Sigmoid colon (tissue), 7 donors: ENCODE results near the gene RASA1. TPM values are rescaled to one million over a fixed set of nuclear protein-coding genes. Genes with fewer than 3 reads are reported as not detected.

Experiments
- DNase-seq: peaks from one replicate; pipeline ENCODE4 v3.0.0-alpha.2; 2019
- H3K27ac ChIP-seq, 4 donors: fragments of 200-600 bp; sonication (generic); one replicate each; pipeline ENCODE4 v1.5.1; 2016 to 2019; ENCODE audit warnings: mild to moderate bottlenecking in 1 of 4
- H3K27me3 ChIP-seq, 3 donors: fragments of 200-600 bp; sonication (generic); one replicate each; pipeline ENCODE4 v1.5.1; 2019; ENCODE audit warnings: mild to moderate bottlenecking in 1 of 3
- H3K36me3 ChIP-seq, 4 donors: fragments of 200-600 bp; sonication (generic); one replicate each; pipeline ENCODE4 v1.5.1; 2016 to 2019
- H3K4me1 ChIP-seq, 4 donors: fragments of 200-600 bp; sonication (generic); one replicate each; pipeline ENCODE4 v1.5.1; 2017 to 2019
- H3K4me3 ChIP-seq, 4 donors: fragments of 200-600 bp; sonication (generic); one replicate each; pipeline ENCODE4 v1.5.1; 2017 to 2019; ENCODE audit warnings: mild to moderate bottlenecking in 2 of 4, moderate library complexity in 1 of 4
- H3K9me3 ChIP-seq, 4 donors: fragments of 200-600 bp in 3 of 4; sonication (generic) in 3 of 4; one replicate each; pipeline versions ENCODE4 v1.5.1 to v1.6.1; 2013 to 2019
- EP300 ChIP-seq, 4 donors: sonication (generic); formaldehyde crosslinking; IDR thresholded peaks; one replicate each; pipeline ENCODE4 v1.6.1; 2017; ENCODE audit warnings: antibody characterized with exemption in 4 of 4
- POLR2A ChIP-seq, 2 donors: fragments of 450-650 bp; IDR thresholded peaks; one replicate each; pipeline ENCODE4 v1.6.1; 2016; ENCODE audit warnings: antibody characterized with exemption in 2 of 2, mild to moderate bottlenecking in 2 of 2, moderate library complexity in 2 of 2
- POLR2AphosphoS5 ChIP-seq, 4 donors: sonication (generic); formaldehyde crosslinking; IDR thresholded peaks; one replicate each; pipeline ENCODE4 v1.6.1; 2017; ENCODE audit warnings: antibody characterized with exemption in 4 of 4
- WGBS, 2 donors: extraction: QIAGEN DNeasy Blood & Tissue Kit; methylation state at CpG; one replicate each; pipeline ENCODE4 v1.1.7; 2013; 5-methylcytosine and 5-hydroxymethylcytosine counted together
- intact Hi-C: fragments of 100-400 bp; cut with DNase I; formaldehyde crosslinking; loops from one replicate; pipeline ENCODE4 v1.15.1; 2023
- polyA plus RNA-seq, 3 donors: library from polyadenylated mRNA; stranded (reverse); fragments of 200-250 nt; gene quantifications; one replicate each; pipeline ENCODE4 v1.2.3, GENCODE V29; 2013
- total RNA-seq, 4 donors: library from RNA; depleted of rRNA; stranded (reverse); fragments of >200 nt; gene quantifications; one replicate each; pipeline ENCODE4 v1.1.0, GENCODE V29; 2016
- TF ChIP-seq, protein P1 (sequence below), 4 experiments: fragments of 450-650 bp in 3 of 4; fragments of 200-600 bp in 1 of 4; IDR thresholded peaks; one replicate each; pipeline ENCODE4 v1.5.1; 2016 to 2019; ENCODE audit warnings: antibody characterized with exemption in 4 of 4, mild to moderate bottlenecking in 3 of 4, moderate library complexity in 2 of 4
- donor health status: healthy with polysubstance abuse.
- donor health status: Bipolar disorder and iron deficiency.
- donor health status: healthy.

Gene RASA1
- total RNA-seq (10 to 100 TPM; 22.7 to 30.0 (median 25.3) TPM), polyA plus RNA-seq (10 to 100 TPM in 2 of 3 donors, 1 to 10 TPM in 1; 9.0 to 18.0 (median 11.8) TPM)

DNA sequence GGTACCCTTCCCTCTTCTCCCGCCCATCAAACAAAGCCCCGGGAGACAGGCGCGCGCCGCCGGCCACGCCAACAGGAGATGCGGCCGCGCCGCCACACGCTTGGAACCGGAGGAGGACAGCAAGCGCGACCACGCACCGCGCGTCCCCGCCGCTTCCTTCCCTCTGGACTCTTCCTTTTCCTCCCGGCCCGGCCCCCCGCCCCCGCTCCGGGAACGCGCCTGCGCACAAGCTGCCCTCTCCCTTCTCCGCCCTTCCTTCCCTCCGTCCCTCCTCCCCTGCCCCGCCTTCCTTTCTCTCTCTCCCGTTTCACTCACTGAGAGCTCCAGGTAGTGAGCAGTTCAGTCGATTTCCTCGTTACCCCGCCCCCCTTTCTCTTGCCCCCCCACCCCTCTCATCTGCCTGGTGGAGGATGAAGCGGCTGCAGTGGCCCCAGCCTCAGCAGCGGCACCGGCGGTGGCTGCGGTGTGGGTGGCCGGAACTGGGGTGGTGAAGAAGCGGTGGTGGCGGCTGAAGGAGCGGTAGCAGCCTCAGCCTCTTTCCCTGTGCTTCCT lies at the start of gene RASA1:
RASA1 (plus strand) TSS at position 310 of the 552 bp plus-strand sequence. CDS start 569 bp downstream, outside the sequence.
- intact Hi-C loops: loop anchor here (5.0 kb wide), 2 partner anchors 145 to 1000 kb away; partner anchors contain the start of genes CCNH and TMEM161B
- peak; percentile 96 for DNase-seq
- TF ChIP-seq POLR2AphosphoS5 (IDR thresholded peaks at IDR 0.05) (peak; percentile 83 to 91 (median 89)), POLR2A (IDR thresholded peaks at IDR 0.05) (peak; percentile 61 to 85), EP300 (IDR thresholded peaks at IDR 0.05) (no peak)
- Histone ChIP-seq H3K4me1 (peaks cover 0 to 28% (median 20%) of the 10 kb centered on the region in 4 donors), H3K27ac (peak within 1 kb of the TSS; percentile 85 to 96 (median 89)), H3K36me3 (no peaks in the 10 kb centered on the region), H3K4me3 (peak within 1 kb of the TSS; percentile 78 to 98 (median 81)), H3K27me3 (no peaks in the 10 kb centered on the region), H3K9me3 (no peaks in the 10 kb centered on the region)
- WGBS, 2 donors: 1% methylated on average over 46 of the region's 46 CpGs

DNA sequence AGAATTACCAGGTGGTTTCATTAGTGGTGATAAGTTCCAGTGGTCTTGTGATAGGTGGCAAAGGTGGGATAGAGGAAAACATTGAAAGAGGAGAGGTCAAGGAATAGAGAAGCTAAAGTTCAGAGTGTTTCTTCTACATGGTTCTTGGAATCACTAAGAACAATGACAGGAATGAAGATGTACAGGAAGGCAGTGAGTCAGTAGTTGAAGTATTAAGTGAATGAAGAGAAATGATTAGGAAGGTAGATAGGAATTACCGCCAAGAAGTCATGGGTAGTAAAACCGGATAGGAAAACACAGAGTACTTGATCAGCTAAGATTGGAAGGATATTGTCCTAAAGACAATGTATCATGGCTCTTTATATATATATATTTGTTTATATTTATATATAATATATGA lies 37.9 kb upstream of the RASA1 start:
- Histone ChIP-seq H3K4me1 (no peaks in the 10 kb centered on the region), H3K27me3 (no peaks in the 10 kb centered on the region), H3K36me3 (no peaks in the 10 kb centered on the region), H3K4me3 (no peak overlapping the region), H3K9me3 (no peaks in the 10 kb centered on the region), H3K27ac (no peak overlapping the region)
- TF ChIP-seq POLR2A (IDR thresholded peaks at IDR 0.05): no peak
- DNase-seq: no peak
- intact Hi-C loops: no loop called here
- WGBS, 2 donors: 95 to 98% methylated on average over 2 of the region's 2 CpGs

DNA sequence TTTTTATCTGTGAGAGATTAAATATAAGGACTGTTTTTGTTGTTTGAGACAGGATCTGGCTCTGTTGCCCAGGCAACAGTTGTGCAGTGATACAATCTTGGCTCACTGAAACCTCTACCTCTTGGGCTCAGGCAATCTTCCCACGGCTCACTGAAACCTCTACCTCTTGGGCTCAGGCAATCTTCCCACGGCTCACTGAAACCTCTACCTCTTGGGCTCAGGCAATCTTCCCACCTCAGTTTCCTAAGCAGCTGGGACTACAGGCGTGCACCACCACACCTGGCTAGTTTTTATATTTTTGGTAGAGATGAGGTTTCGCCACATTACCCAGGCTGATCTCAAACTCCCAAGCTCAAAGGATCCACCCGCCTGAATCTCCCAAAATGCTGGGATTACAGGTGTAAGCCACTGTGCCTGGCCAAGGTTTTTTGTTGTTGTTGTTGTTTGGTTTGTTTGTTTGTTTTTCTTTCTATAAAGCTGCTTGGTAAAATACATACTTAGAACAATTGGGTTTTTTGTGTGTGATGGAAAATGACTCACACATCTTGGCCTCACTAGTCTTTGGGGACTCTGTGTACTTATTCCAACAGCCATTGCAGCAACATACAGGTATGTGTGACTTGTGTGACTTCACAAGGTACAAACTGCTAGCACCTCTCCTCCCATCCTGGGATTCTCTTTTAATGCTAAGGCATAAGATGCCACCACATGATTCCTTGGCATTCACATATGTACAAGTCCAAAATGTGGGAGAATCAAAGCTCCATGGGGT lies 36.5 kb upstream of the RASA1 start:
- H3K4me3 ChIP-seq: no peak overlapping the region
- no peaks in the 10 kb centered on the region for H3K27me3 ChIP-seq
- WGBS, 2 donors: 77 to 86% methylated on average over 5 of the region's 5 CpGs
- intact Hi-C loops: no loop called here
- DNase-seq: no peak
- no peak overlapping the region for H3K27ac ChIP-seq
- TF ChIP-seq, protein P1, sequence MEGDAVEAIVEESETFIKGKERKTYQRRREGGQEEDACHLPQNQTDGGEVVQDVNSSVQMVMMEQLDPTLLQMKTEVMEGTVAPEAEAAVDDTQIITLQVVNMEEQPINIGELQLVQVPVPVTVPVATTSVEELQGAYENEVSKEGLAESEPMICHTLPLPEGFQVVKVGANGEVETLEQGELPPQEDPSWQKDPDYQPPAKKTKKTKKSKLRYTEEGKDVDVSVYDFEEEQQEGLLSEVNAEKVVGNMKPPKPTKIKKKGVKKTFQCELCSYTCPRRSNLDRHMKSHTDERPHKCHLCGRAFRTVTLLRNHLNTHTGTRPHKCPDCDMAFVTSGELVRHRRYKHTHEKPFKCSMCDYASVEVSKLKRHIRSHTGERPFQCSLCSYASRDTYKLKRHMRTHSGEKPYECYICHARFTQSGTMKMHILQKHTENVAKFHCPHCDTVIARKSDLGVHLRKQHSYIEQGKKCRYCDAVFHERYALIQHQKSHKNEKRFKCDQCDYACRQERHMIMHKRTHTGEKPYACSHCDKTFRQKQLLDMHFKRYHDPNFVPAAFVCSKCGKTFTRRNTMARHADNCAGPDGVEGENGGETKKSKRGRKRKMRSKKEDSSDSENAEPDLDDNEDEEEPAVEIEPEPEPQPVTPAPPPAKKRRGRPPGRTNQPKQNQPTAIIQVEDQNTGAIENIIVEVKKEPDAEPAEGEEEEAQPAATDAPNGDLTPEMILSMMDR (IDR thresholded peaks at IDR 0.05): no peak
- TF ChIP-seq EP300 (IDR thresholded peaks at IDR 0.05) (no peak), POLR2A (IDR thresholded peaks at IDR 0.05) (no peak), POLR2AphosphoS5 (IDR thresholded peaks at IDR 0.05) (no peak)
- no peaks in the 10 kb centered on the region for H3K36me3 ChIP-seq
- no peaks in the 10 kb centered on the region for H3K9me3 ChIP-seq
- H3K4me1 ChIP-seq: no peaks in the 10 kb centered on the region

DNA sequence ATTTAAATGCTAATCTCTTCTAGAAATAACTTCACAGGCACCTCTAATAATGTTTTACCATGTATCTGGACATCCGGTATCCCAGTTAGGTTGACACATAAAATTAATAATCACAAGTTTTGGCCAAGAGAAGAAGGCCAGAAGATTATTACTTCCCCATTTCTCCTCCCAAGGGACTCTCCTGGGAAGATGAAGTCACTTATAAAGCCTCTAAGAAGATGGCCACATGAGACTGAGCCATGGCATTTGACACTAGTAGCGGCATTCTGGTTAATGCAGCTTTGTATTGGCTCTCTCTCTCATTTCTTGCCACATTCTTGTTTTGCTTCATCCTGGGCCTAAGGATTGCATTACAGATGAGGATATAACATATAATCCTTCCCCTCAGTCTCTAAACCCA lies 34.5 kb upstream of the RASA1 start:
- no peak overlapping the region for H3K4me3 ChIP-seq
- intact Hi-C loops: no loop called here
- H3K9me3 ChIP-seq: no peaks in the 10 kb centered on the region
- no peak overlapping the region for H3K27ac ChIP-seq
- H3K4me1 ChIP-seq: no peaks in the 10 kb centered on the region
- TF ChIP-seq, protein P1 (IDR thresholded peaks at IDR 0.05): no peak
- TF ChIP-seq POLR2A (IDR thresholded peaks at IDR 0.05) (no peak), POLR2AphosphoS5 (IDR thresholded peaks at IDR 0.05) (no peak), EP300 (IDR thresholded peaks at IDR 0.05) (no peak)
- H3K27me3 ChIP-seq: no peaks in the 10 kb centered on the region
- 96 to 99% methylated on average over 2 of the region's 2 CpGs for WGBS, 2 donors
- no peak for DNase-seq
- H3K36me3 ChIP-seq: no peaks in the 10 kb centered on the region

DNA sequence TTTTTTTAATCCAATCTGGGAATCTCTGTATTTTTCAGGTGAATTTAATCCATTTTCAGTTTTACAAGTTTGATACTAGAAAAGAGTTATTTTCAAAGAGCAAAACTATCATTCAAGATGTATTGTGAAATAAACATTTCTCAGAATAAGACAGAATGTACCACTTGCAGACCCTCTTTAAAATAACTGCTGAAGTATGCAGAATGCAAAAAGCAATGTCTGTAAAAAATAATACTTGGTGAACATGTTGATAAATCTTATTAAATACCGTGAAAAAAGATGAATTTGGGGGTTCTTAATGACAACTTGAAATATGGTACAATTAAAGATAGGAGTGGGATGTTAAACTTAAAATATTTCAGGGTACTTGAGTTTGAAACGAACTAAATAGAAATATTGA lies 26.1 kb upstream of the RASA1 start:
- DNase-seq: no peak
- H3K27ac ChIP-seq: no peak overlapping the region
- no peaks in the 10 kb centered on the region for H3K36me3 ChIP-seq
- 91% methylated on average over 2 of the region's 2 CpGs for WGBS, 2 donors
- H3K9me3 ChIP-seq: no peaks in the 10 kb centered on the region
- intact Hi-C loops: no loop called here
- no peaks in the 10 kb centered on the region for H3K4me1 ChIP-seq
- H3K4me3 ChIP-seq: no peak overlapping the region
- no peak for TF ChIP-seq EP300 (IDR thresholded peaks at IDR 0.05)
- no peak for TF ChIP-seq POLR2A (IDR thresholded peaks at IDR 0.05)
- TF ChIP-seq, protein P1 (IDR thresholded peaks at IDR 0.05): no peak
- no peak for TF ChIP-seq POLR2AphosphoS5 (IDR thresholded peaks at IDR 0.05)
- H3K27me3 ChIP-seq: no peaks in the 10 kb centered on the region
